Adrenal gland (tissue), 12 donors: ENCODE measurements around the gene PIKFYVE. TPM values are rescaled to one million over a fixed set of nuclear protein-coding genes. Genes with fewer than 3 reads are reported as not detected.

Experiments
- DNase-seq, 7 donors: peaks; one replicate each; pipeline ENCODE4 v3.0.0-alpha.2; 2019 to 2020
- H3K27ac ChIP-seq, 5 donors: fragments of 200-600 bp; sonication (generic) in 4 of 5; 1 replicate in 3 of 5; 2 replicates in 2 of 5; pipeline versions ENCODE4 v1.5.1 to v1.8.0; 2016 to 2020; ENCODE audit warnings: mild to moderate bottlenecking in 1 of 5
- H3K27me3 ChIP-seq: fragments of 200-600 bp; 2 replicates; pipeline ENCODE4 v1.8.0; 2021
- H3K36me3 ChIP-seq, 2 donors: fragments of 200-600 bp; replicated peaks in 1 of 2; 1 replicate in 1 of 2; 2 replicates in 1 of 2; pipeline versions ENCODE4 v1.5.1 to v1.8.0; 2018 to 2022
- H3K4me1 ChIP-seq, 2 donors: fragments of 200-600 bp; replicated peaks in 1 of 2; 1 replicate in 1 of 2; 2 replicates in 1 of 2; pipeline versions ENCODE4 v1.5.1 to v1.8.0; 2018 to 2021
- H3K4me3 ChIP-seq, 4 donors: fragments of 200-600 bp; sonication (generic) in 3 of 4; one replicate each; pipeline ENCODE4 v1.5.1; 2016 to 2018
- H3K9me3 ChIP-seq, 3 donors: fragments of 200-600 bp; sonication (generic) in 1 of 3; replicated peaks in 1 of 3; 1 replicate in 2 of 3; 2 replicates in 1 of 3; pipeline versions ENCODE4 v1.5.1 to v1.8.0; 2016 to 2021
- CTCF ChIP-seq, 6 experiments: fragments of 450-650 bp in 4 of 6; fragments of 200-600 bp in 2 of 6; sonication (generic) in 1 of 6; IDR thresholded peaks; 1 replicate in 5 of 6; 2 replicates in 1 of 6; pipeline versions ENCODE4 v1.5.1 to v1.8.0; 2016 to 2021; ENCODE audit warnings: antibody characterized with exemption in 6 of 6, mild to moderate bottlenecking in 2 of 6, moderate library complexity in 1 of 6
- POLR2A ChIP-seq, 2 donors: fragments of 450-650 bp; IDR thresholded peaks; one replicate each; pipeline ENCODE4 v1.6.1; 2017; ENCODE audit warnings: antibody characterized with exemption in 2 of 2, mild to moderate bottlenecking in 2 of 2, moderate library complexity in 1 of 2
- WGBS, 4 donors: extraction: QIAGEN DNeasy Blood & Tissue Kit in 2 of 4; methylation state at CpG; one replicate each; pipeline versions ENCODE4 v1.1.5 to v1.1.7; 2013 to 2017; 5-methylcytosine and 5-hydroxymethylcytosine counted together
- intact Hi-C, 2 donors: fragments of 100-400 bp; cut with DNase I; formaldehyde crosslinking; loops; one replicate each; pipeline versions ENCODE4 v1.14.1 to v1.15.0; 2022 to 2023
- polyA plus RNA-seq, 3 donors: library from polyadenylated mRNA; stranded (reverse); fragments of 200-250 nt in 2 of 3; fragments of 350-450 nt in 1 of 3; fragmentation: Illumina TruSeq in 1 of 3; extraction: RNeasy Lipid Tissue Mini Kit (QIAGEN cat#74804) in 1 of 3; gene quantifications; one replicate each; pipeline ENCODE4 v1.2.3, GENCODE V29; 2013 to 2014
- total RNA-seq, 9 donors: library from RNA; depleted of rRNA in 4 of 9; stranded (reverse); fragments of >200 nt in 4 of 9; fragments of 120-200 nt in 1 of 9; fragmentation: NEBNext Ultra II Directional in 1 of 9; extraction: Animal tissue kit (Norgen Biotek cat#: 25700) in 1 of 9; gene quantifications; one replicate each; pipeline versions ENCODE4 v1.1.0 to v1.2.4, GENCODE V29; 2013 to 2023
- donor health status: healthy with polysubstance abuse.
- donor health status: Bipolar disorder and iron deficiency.
- donor health status: DM: yes; HTN: yes; CAD: no.
- donor health status: DM: no; HTN: no; CAD: no.
- donor health status: DM: no; HTN: no; CAD: no.
- donor health status: DM: yes; HTN: yes; CAD: no.

Gene PIKFYVE
- total and polyA plus RNA-seq, 12 donors: 5.1 to 36.5 (median 25.3) TPM

- WGBS, 4 donors: 93 to 100% (median 94%) methylated on average over 2 of the region's 2 CpGs
- no peak for DNase-seq
- TF ChIP-seq CTCF (IDR thresholded peaks at IDR 0.05): no peak
- no peak for TF ChIP-seq POLR2A (IDR thresholded peaks at IDR 0.05)
- no peak overlapping the region for H3K4me3 ChIP-seq
- no peaks in the 10 kb centered on the region for H3K27me3 ChIP-seq
- intact Hi-C loops: no loop called here
- H3K4me1 ChIP-seq: no peaks in the 10 kb centered on the region
- H3K27ac ChIP-seq: no peak overlapping the region
- H3K36me3 ChIP-seq: no peaks in the 10 kb centered on the region
- H3K9me3 ChIP-seq: no peaks in the 10 kb centered on the region
Observed at GRCh38 chr2:208224802-208225201, 41.3 kb upstream of the PIKFYVE start.

- Histone ChIP-seq H3K4me3 (no peak overlapping the region), H3K27ac (no peak overlapping the region), H3K27me3 (no peaks in the 10 kb centered on the region), H3K9me3 (no peaks in the 10 kb centered on the region), H3K36me3 (no peaks in the 10 kb centered on the region), H3K4me1 (no peaks in the 10 kb centered on the region)
- TF ChIP-seq POLR2A (IDR thresholded peaks at IDR 0.05) (no peak), CTCF (IDR thresholded peaks at IDR 0.05) (no peak)
- no peak for DNase-seq
- WGBS, 4 donors: 91 to 100% (median 95%) methylated on average over 6 to 33 of the region's 33 CpGs
- intact Hi-C loops: no loop called here
Observed at GRCh38 chr2:208227581-208228232, 38.3 kb upstream of the PIKFYVE start.

GRCh38 chr2:208228476-208228875, 37.6 kb upstream of the PIKFYVE start:
- Histone ChIP-seq H3K4me3 (no peak overlapping the region), H3K4me1 (no peaks in the 10 kb centered on the region), H3K27me3 (no peaks in the 10 kb centered on the region), H3K36me3 (no peaks in the 10 kb centered on the region), H3K9me3 (no peaks in the 10 kb centered on the region), H3K27ac (no peak overlapping the region)
- intact Hi-C loops: no loop called here
- WGBS, 4 donors: 62 to 71% (median 67%) methylated on average over 1 of the region's 1 CpG
- no peak for DNase-seq
- no peak for TF ChIP-seq POLR2A (IDR thresholded peaks at IDR 0.05)
- no peak for TF ChIP-seq CTCF (IDR thresholded peaks at IDR 0.05)

- no peaks in the 10 kb centered on the region for H3K9me3 ChIP-seq
- peaks cover 0 to 42% of the 10 kb centered on the region in 2 donors for H3K36me3 ChIP-seq
- DNase-seq: no peak
- H3K27me3 ChIP-seq: no peaks in the 10 kb centered on the region
- intact Hi-C loops: no loop called here
- H3K4me3 ChIP-seq: no peak overlapping the region
- no peak overlapping the region for H3K27ac ChIP-seq
- TF ChIP-seq POLR2A (IDR thresholded peaks at IDR 0.05) (no peak), CTCF (IDR thresholded peaks at IDR 0.05) (no peak)
- no peaks in the 10 kb centered on the region for H3K4me1 ChIP-seq
- 93 to 100% (median 100%) methylated on average over 1 of the region's 1 CpG for WGBS, 4 donors
Observed at GRCh38 chr2:208234786-208235185, 31.3 kb upstream of the PIKFYVE start.
